ENCODE measurements around the gene SUPT5H.
"Not testable (repeated sequence)": the region's sequence is repeated elsewhere in the genome, so short reads cannot be mapped to it uniquely, and the experiment has no call there.

SUPT5H gene

GRCh38 chr19:39446365-39447084, 1.1 kb downstream of the SUPT5H start:
- in situ Hi-C loops (cut with HindIII; ENCODE audit: low sequenced_read_pairs) = no loop called here
- no peak for DNase-seq (ENCODE audit: low read depth, low spot score)
- no peak for TF ChIP-seq CTCF (IDR thresholded peaks at IDR 0.05; ENCODE audit: low read depth, low read length)
- H3K4me3 ChIP-seq (ENCODE audit: low read depth, low read length) = peak overlapping the region; percentile 100

- in situ Hi-C loops (cut with HindIII; ENCODE audit: low sequenced_read_pairs) = no loop called here
- TF ChIP-seq CTCF (IDR thresholded peaks at IDR 0.05; ENCODE audit: low read depth, low read length) = no peak
- no peak for DNase-seq (ENCODE audit: low read depth, low spot score)
- H3K4me3 ChIP-seq (ENCODE audit: low read depth, low read length) = no peak overlapping the region
These were observed 2.9 kb downstream of the SUPT5H start for GRCh38 chr19:39448271-39448670.

GRCh38 chr19:39449116-39449797, 3.9 kb downstream of the SUPT5H start:
- in situ Hi-C loops (cut with HindIII; ENCODE audit: low sequenced_read_pairs) = no loop called here
- no peak for DNase-seq (ENCODE audit: low read depth, low spot score)
- no peak for TF ChIP-seq CTCF (IDR thresholded peaks at IDR 0.05; ENCODE audit: low read depth, low read length)
- H3K4me3 ChIP-seq (ENCODE audit: low read depth, low read length) = no peak overlapping the region

- H3K4me3 ChIP-seq (ENCODE audit: low read depth, low read length); in situ Hi-C loops (cut with HindIII; ENCODE audit: low sequenced_read_pairs); DNase-seq (ENCODE audit: low read depth, low spot score): not testable (repeated sequence)
These were observed 5.9 kb downstream of the SUPT5H start for GRCh38 chr19:39451257-39451656.

- no peak for TF ChIP-seq CTCF (IDR thresholded peaks at IDR 0.05; ENCODE audit: low read depth, low read length)
- DNase-seq (ENCODE audit: low read depth, low spot score) = no peak
- no peak overlapping the region for H3K4me3 ChIP-seq (ENCODE audit: low read depth, low read length)
- in situ Hi-C loops (cut with HindIII; ENCODE audit: low sequenced_read_pairs) = no loop called here
These were observed 18.0 kb downstream of the SUPT5H start for GRCh38 chr19:39463403-39463802.

GRCh38 chr19:39465956-39466747, 20.8 kb downstream of the SUPT5H start:
- H3K4me3 ChIP-seq (ENCODE audit: low read depth, low read length) = no peak overlapping the region
- no peak for DNase-seq (ENCODE audit: low read depth, low spot score)
- no peak for TF ChIP-seq CTCF (IDR thresholded peaks at IDR 0.05; ENCODE audit: low read depth, low read length)
- in situ Hi-C loops (cut with HindIII; ENCODE audit: low sequenced_read_pairs) = no loop called here

All from astrocyte of the spinal cord (primary cell).